Lower leg skin (tissue), 3 donors: ENCODE results near the gene ZNF710.

Experiments used
- POLR2A ChIP-seq, 2 donors: fragments of 450-650 bp; IDR thresholded peaks; one replicate each; pipeline ENCODE4 v1.6.1; 2016 to 2017; ENCODE audit warnings: antibody characterized with exemption in 2 of 2, mild to moderate bottlenecking in 1 of 2, moderate library complexity in 1 of 2
- TF ChIP-seq, protein P1 (sequence below), 3 donors: fragments of 450-650 bp; IDR thresholded peaks; one replicate each; pipeline ENCODE4 v1.5.1; 2016; ENCODE audit warnings: antibody characterized with exemption in 3 of 3, mild to moderate bottlenecking in 3 of 3, moderate library complexity in 2 of 3

DNA sequence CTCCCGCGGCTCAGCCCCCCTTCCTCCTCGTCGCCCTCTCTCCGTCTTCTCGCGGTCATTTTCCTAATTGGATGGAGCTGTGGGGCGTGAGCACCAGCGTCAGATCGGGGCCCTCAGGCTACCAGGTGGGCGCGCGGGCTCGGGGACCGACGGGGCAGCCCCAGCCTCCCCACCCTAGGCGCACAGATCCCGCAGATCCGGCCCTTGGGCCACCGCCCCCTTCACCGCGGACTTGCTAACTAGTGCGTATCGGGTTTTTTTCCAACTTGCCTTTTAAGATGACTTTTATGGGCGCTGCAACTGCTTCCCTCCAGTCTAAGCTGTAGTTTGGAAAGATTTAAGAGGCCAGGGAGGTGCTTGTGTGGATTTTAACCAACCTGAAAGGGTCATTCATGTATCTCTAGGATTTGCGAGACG is 1.3 kb downstream of the ZNF710 start:
- TF ChIP-seq, protein P1, sequence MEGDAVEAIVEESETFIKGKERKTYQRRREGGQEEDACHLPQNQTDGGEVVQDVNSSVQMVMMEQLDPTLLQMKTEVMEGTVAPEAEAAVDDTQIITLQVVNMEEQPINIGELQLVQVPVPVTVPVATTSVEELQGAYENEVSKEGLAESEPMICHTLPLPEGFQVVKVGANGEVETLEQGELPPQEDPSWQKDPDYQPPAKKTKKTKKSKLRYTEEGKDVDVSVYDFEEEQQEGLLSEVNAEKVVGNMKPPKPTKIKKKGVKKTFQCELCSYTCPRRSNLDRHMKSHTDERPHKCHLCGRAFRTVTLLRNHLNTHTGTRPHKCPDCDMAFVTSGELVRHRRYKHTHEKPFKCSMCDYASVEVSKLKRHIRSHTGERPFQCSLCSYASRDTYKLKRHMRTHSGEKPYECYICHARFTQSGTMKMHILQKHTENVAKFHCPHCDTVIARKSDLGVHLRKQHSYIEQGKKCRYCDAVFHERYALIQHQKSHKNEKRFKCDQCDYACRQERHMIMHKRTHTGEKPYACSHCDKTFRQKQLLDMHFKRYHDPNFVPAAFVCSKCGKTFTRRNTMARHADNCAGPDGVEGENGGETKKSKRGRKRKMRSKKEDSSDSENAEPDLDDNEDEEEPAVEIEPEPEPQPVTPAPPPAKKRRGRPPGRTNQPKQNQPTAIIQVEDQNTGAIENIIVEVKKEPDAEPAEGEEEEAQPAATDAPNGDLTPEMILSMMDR (IDR thresholded peaks at IDR 0.05): no peak
- TF ChIP-seq POLR2A (IDR thresholded peaks at IDR 0.05): no peak
